T-cell (primary cell): ENCODE measurements around the gene PGA3. TPM values are rescaled to one million over a fixed set of nuclear protein-coding genes. Genes with fewer than 3 reads are reported as not detected.
"Not testable (repeated sequence)": the region's sequence is repeated elsewhere in the genome, so short reads cannot be mapped to it uniquely, and the experiment has no call there.

Experiments
- ATAC-seq, 4 experiments: fragments of 200-7000 bp in 3 of 4; fragments of 150-1000 bp in 1 of 4; cut with Tn5 transposase; replicated peaks in 1 of 4; 1 replicate in 3 of 4; 2 replicates in 1 of 4; pipeline ENCODE4 v1.10.0; 2021; ENCODE audit warnings: moderate library complexity in 3 of 4, mild to moderate bottlenecking in 2 of 4, moderate number of reproducible peaks in 1 of 4
- CTCF ChIA-PET, 2 donors: fragments of 300-600 bp; sonication (Branson Sonifier 250); formaldehyde crosslinking; loops; one replicate each; lab custom pipeline; 2022; ENCODE audit warnings: antibody characterized with exemption in 2 of 2; lab: Charles Lee
- POLR2A ChIA-PET, 2 donors: fragments of 300-600 bp; sonication (Branson Sonifier 250); formaldehyde crosslinking; loops; one replicate each; lab custom pipeline; 2022; ENCODE audit warnings: antibody characterized with exemption in 2 of 2; lab: Charles Lee
- DNase-seq, 35 experiments: peaks; one replicate each; pipeline versions ENCODE4 v3.0.0 to v3.0.0-alpha.2; 2013 to 2023
- H3K27ac ChIP-seq: one replicate; pipeline ENCODE4 v1.5.1; 2013; ENCODE audit warnings: low read length
- H3K27me3 ChIP-seq, 2 experiments: replicated peaks in 1 of 2; 1 replicate in 1 of 2; 2 replicates in 1 of 2; pipeline versions ENCODE4 v1.6.1 to v1.7.0; 2013; ENCODE audit warnings: low read length in 1 of 2, mixed read lengths in 1 of 2; ENCODE audit not compliant: control insufficient read depth in 2 of 2, insufficient read depth in 2 of 2; ENCODE audit errors: extremely low read depth in 1 of 2
- H3K36me3 ChIP-seq, 2 donors: 1 replicate in 1 of 2; 2 replicates in 1 of 2; pipeline versions ENCODE4 v1.6.1 to v1.7.0; 2013; ENCODE audit warnings: low read length in 1 of 2; ENCODE audit not compliant: control insufficient read depth in 2 of 2, insufficient read depth in 1 of 2; ENCODE audit errors: extremely low read depth in 1 of 2
- H3K4me1 ChIP-seq, 2 experiments: 1 replicate in 1 of 2; 2 replicates in 1 of 2; pipeline versions ENCODE4 v1.6.1 to v1.7.0; 2013; ENCODE audit warnings: low read length in 2 of 2, mixed read lengths in 1 of 2; ENCODE audit not compliant: insufficient read depth in 2 of 2, control insufficient read depth in 1 of 2; ENCODE audit errors: extremely low read depth in 1 of 2
- H3K4me3 ChIP-seq, 2 donors: 1 replicate in 1 of 2; 2 replicates in 1 of 2; pipeline versions ENCODE4 v1.5.1 to v1.7.0; 2013; ENCODE audit warnings: mild to moderate bottlenecking in 2 of 2, low read length in 1 of 2, moderate library complexity in 1 of 2; ENCODE audit not compliant: control insufficient read depth in 1 of 2; ENCODE audit errors: extremely low read depth in 1 of 2
- H3K9me3 ChIP-seq: 2 replicates; pipeline ENCODE4 v1.7.0; 2013
- H3K27ac Mint-ChIP-seq, 2 donors: one replicate each; pipeline ENCODE4 v1.8.0; 2020 to 2021; ENCODE audit warnings: mild to moderate bottlenecking in 2 of 2, mixed read lengths in 2 of 2
- H3K27me3 Mint-ChIP-seq, 2 donors: one replicate each; pipeline ENCODE4 v1.8.0; 2021 to 2022; ENCODE audit warnings: mixed read lengths in 2 of 2
- H3K36me3 Mint-ChIP-seq: one replicate; pipeline ENCODE4 v1.8.0; 2021; ENCODE audit warnings: mixed read lengths
- H3K4me1 Mint-ChIP-seq, 3 donors: one replicate each; pipeline ENCODE4 v1.8.0; 2020 to 2022; ENCODE audit warnings: mixed read lengths in 3 of 3, mild to moderate bottlenecking in 1 of 3
- H3K4me3 Mint-ChIP-seq, 3 donors: one replicate each; pipeline ENCODE4 v1.8.0; 2020 to 2022; ENCODE audit warnings: mild to moderate bottlenecking in 3 of 3, mixed read lengths in 3 of 3, moderate library complexity in 3 of 3
- H3K9me3 Mint-ChIP-seq, 3 donors: one replicate each; pipeline ENCODE4 v1.8.0; 2020 to 2022; ENCODE audit warnings: mixed read lengths in 3 of 3
- WGBS: methylation state at CpG from one replicate; pipeline ENCODE4 v1.1.5; 2013; ENCODE audit warnings: missing lambda C conversion rate; ENCODE audit not compliant: insufficient coverage; 5-methylcytosine and 5-hydroxymethylcytosine counted together
- total RNA-seq, 35 experiments: library from RNA in 6 of 35; stranded (reverse) in 6 of 35; fragments of 120-200 nt in 1 of 35; gene quantifications; one replicate each; pipeline versions ENCODE4 v1.2.1 to v1.2.4 and lab custom pipeline; 2013 to 2026

The PGA3 gene
- total RNA-seq, 5 donors from 2014 or later (not counting 1 experiment from before 2014, with no cell fraction given), result not detected

DNA sequence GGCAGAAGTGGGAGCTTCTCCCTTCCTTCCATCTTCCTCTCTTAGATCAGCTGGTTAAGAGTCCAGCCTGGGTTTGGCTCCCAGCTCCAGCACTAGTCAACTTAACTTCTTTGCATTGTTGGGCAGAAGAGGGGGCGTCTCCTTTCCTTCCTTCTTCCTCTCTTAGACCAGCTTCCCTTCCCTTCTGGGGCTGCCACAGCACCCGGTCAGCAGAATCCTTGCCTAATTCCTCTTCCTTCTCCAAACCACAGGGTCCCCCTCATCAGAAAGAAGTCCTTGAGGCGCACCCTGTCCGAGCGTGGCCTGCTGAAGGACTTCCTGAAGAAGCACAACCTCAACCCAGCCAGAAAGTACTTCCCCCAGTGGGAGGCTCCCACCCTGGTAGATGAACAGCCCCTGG, 19.4 kb downstream of the PGA3 start:
- no CpG with 5 or more reads among the region's 5 CpGs for WGBS
- H3K36me3 Mint-ChIP-seq, H3K27me3 ChIP-seq, H3K9me3 ChIP-seq, H3K27ac Mint-ChIP-seq, ATAC-seq, H3K4me1 Mint-ChIP-seq, H3K4me3 Mint-ChIP-seq, H3K4me3 ChIP-seq, DNase-seq, H3K27ac ChIP-seq, H3K36me3 ChIP-seq, H3K4me1 ChIP-seq, H3K9me3 Mint-ChIP-seq, H3K27me3 Mint-ChIP-seq, CTCF ChIA-PET, POLR2A ChIA-PET: not testable (repeated sequence)

GRCh38 chr11:61226457-61227137, 23.3 kb downstream of the PGA3 start:
- H3K4me1 Mint-ChIP-seq, H3K9me3 ChIP-seq, H3K36me3 Mint-ChIP-seq, H3K4me3 Mint-ChIP-seq, H3K4me1 ChIP-seq, H3K27ac Mint-ChIP-seq, H3K27me3 ChIP-seq, H3K9me3 Mint-ChIP-seq, CTCF ChIA-PET, H3K36me3 ChIP-seq, ATAC-seq, POLR2A ChIA-PET, H3K4me3 ChIP-seq, H3K27me3 Mint-ChIP-seq, H3K27ac ChIP-seq, DNase-seq: not testable (repeated sequence)
- no CpG with 5 or more reads among the region's 10 CpGs for WGBS

- H3K4me1 Mint-ChIP-seq, H3K36me3 Mint-ChIP-seq, H3K4me3 ChIP-seq, DNase-seq, H3K9me3 ChIP-seq, H3K9me3 Mint-ChIP-seq, H3K27ac ChIP-seq, ATAC-seq, H3K4me3 Mint-ChIP-seq, H3K27me3 Mint-ChIP-seq, H3K27me3 ChIP-seq, POLR2A ChIA-PET, CTCF ChIA-PET, H3K4me1 ChIP-seq, H3K27ac Mint-ChIP-seq, H3K36me3 ChIP-seq: not testable (repeated sequence)
- WGBS, result no CpG with 5 or more reads among the region's 6 CpGs
Measured at GRCh38 chr11:61229458-61229857, 26.1 kb downstream of the PGA3 start.

- POLR2A ChIA-PET, H3K27me3 Mint-ChIP-seq, ATAC-seq, H3K36me3 Mint-ChIP-seq, H3K36me3 ChIP-seq, H3K4me1 ChIP-seq, DNase-seq, H3K27me3 ChIP-seq, H3K27ac ChIP-seq, H3K4me1 Mint-ChIP-seq, H3K9me3 ChIP-seq, H3K4me3 Mint-ChIP-seq, H3K27ac Mint-ChIP-seq, H3K4me3 ChIP-seq, CTCF ChIA-PET, H3K9me3 Mint-ChIP-seq: not testable (repeated sequence)
- no CpG with 5 or more reads among the region's 15 CpGs for WGBS
Measured at GRCh38 chr11:61231033-61231432, 27.7 kb downstream of the PGA3 start.

DNA sequence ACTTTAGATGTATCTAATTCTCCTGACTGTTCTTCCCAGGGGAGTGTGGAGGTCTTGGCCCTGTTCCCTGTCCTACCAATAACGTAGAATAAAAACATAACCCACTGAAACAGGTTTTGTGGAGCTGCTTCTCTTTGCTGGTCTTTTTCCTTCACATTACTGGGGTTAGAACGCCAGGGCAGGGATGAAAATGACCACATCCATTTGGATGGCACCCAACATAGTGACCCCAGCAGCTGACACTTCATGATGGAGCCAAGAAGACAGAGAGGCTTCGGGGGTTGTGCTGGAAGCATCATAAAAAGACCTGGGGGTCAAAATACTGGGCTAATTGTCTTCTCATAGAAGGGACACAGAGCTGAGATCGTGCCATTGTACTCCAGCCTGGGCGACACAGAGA, 28.3 kb downstream of the PGA3 start:
- H3K27ac ChIP-seq, H3K4me3 Mint-ChIP-seq, H3K36me3 ChIP-seq, H3K27me3 ChIP-seq, H3K4me3 ChIP-seq, H3K4me1 Mint-ChIP-seq, H3K27me3 Mint-ChIP-seq, ATAC-seq, H3K4me1 ChIP-seq, POLR2A ChIA-PET, H3K9me3 ChIP-seq, H3K36me3 Mint-ChIP-seq, DNase-seq, CTCF ChIA-PET, H3K9me3 Mint-ChIP-seq, H3K27ac Mint-ChIP-seq: not testable (repeated sequence)
- WGBS, result no CpG with 5 or more reads among the region's 5 CpGs

GRCh38 chr11:61232548-61233145, 29.3 kb downstream of the PGA3 start:
- H3K4me3 ChIP-seq, ATAC-seq, H3K36me3 ChIP-seq, CTCF ChIA-PET, H3K27ac Mint-ChIP-seq, H3K4me1 ChIP-seq, H3K36me3 Mint-ChIP-seq, DNase-seq, POLR2A ChIA-PET, H3K9me3 Mint-ChIP-seq, H3K4me3 Mint-ChIP-seq, H3K4me1 Mint-ChIP-seq, H3K27ac ChIP-seq, H3K27me3 ChIP-seq, H3K27me3 Mint-ChIP-seq, H3K9me3 ChIP-seq: not testable (repeated sequence)
- WGBS, result no CpG with 5 or more reads among the region's 3 CpGs

- H3K36me3 Mint-ChIP-seq, H3K9me3 Mint-ChIP-seq, H3K27ac ChIP-seq, H3K27me3 Mint-ChIP-seq, H3K36me3 ChIP-seq, H3K4me3 Mint-ChIP-seq, DNase-seq, H3K9me3 ChIP-seq, ATAC-seq, POLR2A ChIA-PET, H3K4me3 ChIP-seq, CTCF ChIA-PET, H3K27ac Mint-ChIP-seq, H3K4me1 ChIP-seq, H3K4me1 Mint-ChIP-seq, H3K27me3 ChIP-seq: not testable (repeated sequence)
- WGBS, result no CpG with 5 or more reads among the region's 4 CpGs
Measured at GRCh38 chr11:61237130-61237529, 33.8 kb downstream of the PGA3 start.
